H1 (cell line): ENCODE measurements around the gene CD180.

Source experiments
- CHD1 ChIP-seq: IDR thresholded peaks from 2 replicates; pipeline ENCODE4 v1.6.1; 2012; ENCODE audit warnings: low read depth, low read length, improper control_type of control experiment
- CTBP2 ChIP-seq: IDR thresholded peaks from 2 replicates; pipeline ENCODE4 v1.7.0; 2011; ENCODE audit warnings: borderline replicate concordance, mild to moderate bottlenecking, moderate library complexity, mixed read lengths, low read length; ENCODE audit not compliant: insufficient read depth, insufficient read length
- EP300 ChIP-seq, 2 experiments: IDR thresholded peaks; 1 replicate in 1 of 2; 2 replicates in 1 of 2; pipeline ENCODE4 v1.6.1; 2011 to 2012; ENCODE audit warnings: low read depth in 2 of 2, low read length in 2 of 2, mild to moderate bottlenecking in 2 of 2, borderline replicate concordance in 1 of 2, inconsistent platforms in 1 of 2, moderate library complexity in 1 of 2
- EZH2 ChIP-seq: fragments of 200-600 bp; sonication (generic); IDR thresholded peaks from 2 replicates; pipeline ENCODE4 v1.7.1; 2012; ENCODE audit warnings: low read depth, mild to moderate bottlenecking, moderate library complexity, low read length, inconsistent platforms; ENCODE audit not compliant: severe bottlenecking
- JUND ChIP-seq: IDR thresholded peaks from 2 replicates; pipeline ENCODE4 v1.6.1; 2011; ENCODE audit warnings: mild to moderate bottlenecking, improper control_type of control experiment, low read length
- POLR2A ChIP-seq, 2 experiments: IDR thresholded peaks; 1 replicate in 1 of 2; 2 replicates in 1 of 2; pipeline ENCODE4 v1.6.1; 2011; ENCODE audit warnings: low read depth in 2 of 2, low read length in 2 of 2, mild to moderate bottlenecking in 2 of 2; ENCODE audit errors: control extremely low read depth in 1 of 2
- POLR2AphosphoS5 ChIP-seq: IDR thresholded peaks from 2 replicates; pipeline ENCODE4 v1.6.1; 2011; ENCODE audit warnings: low read depth, low read length
- YY1 ChIP-seq: IDR thresholded peaks from 2 replicates; pipeline ENCODE4 v1.6.1; 2011; ENCODE audit warnings: low read depth, mild to moderate bottlenecking, low read length
- ZNF274 ChIP-seq: IDR thresholded peaks from 2 replicates; pipeline ENCODE4 v1.7.0; 2012; ENCODE audit warnings: low read length, borderline replicate concordance; ENCODE audit errors: extremely low read depth
- TF ChIP-seq, protein P1 (sequence below), 3 experiments: IDR thresholded peaks; 1 replicate in 2 of 3; 2 replicates in 1 of 3; pipeline versions ENCODE4 v1.5.1 to v1.6.1; 2011; ENCODE audit warnings: low read length in 3 of 3, mild to moderate bottlenecking in 3 of 3, inconsistent platforms in 2 of 3, low read depth in 1 of 3, moderate library complexity in 1 of 3; ENCODE audit not compliant: insufficient read depth in 1 of 3; ENCODE audit errors: control extremely low read depth in 1 of 3

DNA sequence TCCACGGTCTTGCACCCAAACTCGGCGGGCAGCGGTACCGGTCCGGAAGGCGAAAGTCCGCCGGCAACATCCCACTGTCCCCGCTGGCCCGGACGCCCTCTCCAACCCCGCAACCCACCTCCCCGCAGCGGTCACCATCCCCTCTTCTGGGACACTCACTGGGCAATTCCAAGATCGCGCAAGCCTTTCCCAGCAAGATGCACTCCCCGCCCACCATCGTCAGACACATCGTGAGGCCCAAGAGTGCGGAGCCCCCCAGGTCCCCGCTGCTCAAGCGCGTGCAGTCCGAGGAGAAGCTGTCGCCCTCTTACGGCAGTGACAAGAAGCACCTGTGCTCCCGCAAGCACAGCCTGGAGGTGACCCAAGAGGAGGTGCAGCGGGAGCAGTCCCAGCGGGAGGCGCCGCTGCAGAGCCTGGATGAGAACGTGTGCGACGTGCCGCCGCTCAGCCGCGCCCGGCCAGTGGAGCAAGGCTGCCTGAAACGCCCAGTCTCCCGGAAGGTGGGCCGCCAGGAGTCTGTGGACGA is 33.3 kb downstream of the CD180 start:
- TF ChIP-seq JUND (no peak), EZH2 (no peak), POLR2AphosphoS5 (no peak), EP300 (IDR thresholded peaks at IDR 0.05; ENCODE audit: borderline replicate concordance in 1 of 2, low read depth in 2 of 2, low read length in 2 of 2) (no peak), CHD1 (no peak), ZNF274 (no peak), CTBP2 (no peak), POLR2A (IDR thresholded peaks at IDR 0.05; ENCODE audit: control extremely low read depth in 1 of 2, low read depth in 2 of 2, low read length in 2 of 2) (no peak), YY1 (no peak)
- TF ChIP-seq, protein P1, sequence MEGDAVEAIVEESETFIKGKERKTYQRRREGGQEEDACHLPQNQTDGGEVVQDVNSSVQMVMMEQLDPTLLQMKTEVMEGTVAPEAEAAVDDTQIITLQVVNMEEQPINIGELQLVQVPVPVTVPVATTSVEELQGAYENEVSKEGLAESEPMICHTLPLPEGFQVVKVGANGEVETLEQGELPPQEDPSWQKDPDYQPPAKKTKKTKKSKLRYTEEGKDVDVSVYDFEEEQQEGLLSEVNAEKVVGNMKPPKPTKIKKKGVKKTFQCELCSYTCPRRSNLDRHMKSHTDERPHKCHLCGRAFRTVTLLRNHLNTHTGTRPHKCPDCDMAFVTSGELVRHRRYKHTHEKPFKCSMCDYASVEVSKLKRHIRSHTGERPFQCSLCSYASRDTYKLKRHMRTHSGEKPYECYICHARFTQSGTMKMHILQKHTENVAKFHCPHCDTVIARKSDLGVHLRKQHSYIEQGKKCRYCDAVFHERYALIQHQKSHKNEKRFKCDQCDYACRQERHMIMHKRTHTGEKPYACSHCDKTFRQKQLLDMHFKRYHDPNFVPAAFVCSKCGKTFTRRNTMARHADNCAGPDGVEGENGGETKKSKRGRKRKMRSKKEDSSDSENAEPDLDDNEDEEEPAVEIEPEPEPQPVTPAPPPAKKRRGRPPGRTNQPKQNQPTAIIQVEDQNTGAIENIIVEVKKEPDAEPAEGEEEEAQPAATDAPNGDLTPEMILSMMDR (IDR thresholded peaks at IDR 0.05; ENCODE audit: control extremely low read depth in 1 of 3, insufficient read depth in 1 of 3, low read depth in 1 of 3, low read length in 3 of 3) = no peak
